Suppressor macrophage treated with lipopolysaccharide for 4 hours (primary cell): ENCODE data around the gene ALG11.
"Not testable (repeated sequence)": the region's sequence is repeated elsewhere in the genome, so short reads cannot be mapped to it uniquely, and the experiment has no call there.

Source experiments
- DNase-seq: peaks from one replicate; pipeline ENCODE4 v3.0.0-alpha.2; 2020

ALG11 gene

DNA sequence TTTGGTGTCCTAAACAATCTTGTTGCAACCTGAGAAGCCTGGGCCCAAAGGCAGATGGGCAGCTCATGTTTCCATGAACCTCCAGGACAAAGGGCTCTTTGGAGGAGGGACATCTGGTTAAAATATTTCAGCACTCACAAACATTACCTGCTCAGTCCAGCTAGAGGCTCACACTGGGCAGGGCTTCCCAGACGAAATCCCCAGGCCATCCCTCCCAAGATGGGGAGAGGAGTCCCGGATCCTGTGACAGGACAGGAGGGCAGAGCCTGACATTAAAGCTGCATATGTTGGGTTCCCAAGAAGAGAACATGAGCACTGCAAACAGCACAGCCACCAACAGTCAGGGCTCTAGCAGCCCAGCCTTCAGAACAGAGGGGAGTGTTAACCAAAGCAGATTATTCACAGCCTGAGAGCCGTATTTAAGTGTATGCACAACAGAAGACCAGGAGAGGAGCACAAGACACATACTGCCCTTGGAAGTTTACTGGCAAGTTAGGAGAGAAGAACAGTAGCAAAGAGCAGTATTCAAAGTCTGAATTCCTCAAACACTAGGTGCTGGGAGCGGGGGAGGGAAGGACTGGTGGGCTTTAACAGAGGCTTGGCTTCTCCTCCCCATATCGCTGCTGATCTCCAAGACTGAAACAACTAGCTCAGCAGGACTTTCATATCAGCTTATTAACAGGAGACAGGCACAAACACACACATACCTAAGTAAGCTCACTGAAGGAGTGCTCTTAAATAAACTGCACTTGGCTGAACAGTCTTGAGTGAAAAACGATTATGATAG lies 13.3 kb upstream of the ALG11 start:
- no peak for DNase-seq

DNA sequence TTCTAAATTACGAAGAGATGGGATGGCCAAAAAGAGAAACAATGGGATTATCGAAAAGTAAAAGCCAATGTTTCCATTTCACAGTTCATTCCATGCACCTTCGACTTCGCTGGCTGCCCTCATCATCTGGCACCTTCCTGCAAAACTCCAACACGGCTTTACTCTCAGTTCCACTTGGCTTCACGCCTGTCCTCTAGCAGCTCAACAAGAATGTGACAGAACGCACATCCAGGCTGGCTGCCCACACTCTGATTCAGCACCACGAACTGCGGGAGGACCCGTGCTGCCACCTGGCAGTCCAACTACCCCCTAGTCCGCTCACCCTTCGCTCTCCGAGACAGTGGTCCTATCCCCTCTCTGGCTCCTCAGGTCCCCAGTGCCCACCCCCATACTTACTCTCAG lies 12.7 kb upstream of the ALG11 start:
- no peak for DNase-seq

- DNase-seq: no peak
These were observed 12.3 kb upstream of the ALG11 start for GRCh38 chr13:51999921-52000320.

DNA sequence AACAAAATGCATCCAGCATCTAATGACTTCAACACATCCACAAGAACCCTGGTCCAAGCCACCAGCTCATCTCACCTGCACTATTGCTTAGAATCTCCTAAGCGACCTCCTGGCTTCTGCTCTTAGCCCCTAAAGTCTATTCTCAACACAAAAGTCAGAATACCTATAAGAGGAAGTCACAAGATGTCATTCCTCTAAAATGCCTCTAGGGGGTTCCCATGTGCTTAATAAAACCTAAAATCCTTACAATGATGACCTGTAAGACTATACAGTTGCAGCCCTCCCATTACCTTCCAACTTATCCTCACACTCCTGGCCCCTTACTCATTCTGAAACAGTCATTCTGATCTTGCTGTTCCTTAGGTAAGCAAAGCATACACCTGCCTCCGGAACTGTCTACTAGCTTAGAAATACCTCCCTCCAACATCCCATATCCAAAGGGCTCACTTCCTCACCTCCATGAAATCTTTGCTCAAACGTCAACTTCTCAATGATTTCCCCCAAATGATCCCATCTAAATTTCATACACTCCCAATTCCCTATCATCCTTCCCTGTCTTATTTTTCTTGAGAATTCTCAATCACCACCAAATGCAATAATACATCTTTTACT lies 11.0 kb upstream of the ALG11 start:
- peak; percentile 61 for DNase-seq

GRCh38 chr13:52002361-52002760 lies 9.8 kb upstream of the ALG11 start:
- DNase-seq: no peak

- no peak for DNase-seq
These were observed 8.7 kb upstream of the ALG11 start for GRCh38 chr13:52003541-52003940.

- DNase-seq: no peak
These were observed 7.6 kb upstream of the ALG11 start for GRCh38 chr13:52004511-52005170.

- DNase-seq: no peak
These were observed 6.2 kb upstream of the ALG11 start for GRCh38 chr13:52005841-52006522.

DNA sequence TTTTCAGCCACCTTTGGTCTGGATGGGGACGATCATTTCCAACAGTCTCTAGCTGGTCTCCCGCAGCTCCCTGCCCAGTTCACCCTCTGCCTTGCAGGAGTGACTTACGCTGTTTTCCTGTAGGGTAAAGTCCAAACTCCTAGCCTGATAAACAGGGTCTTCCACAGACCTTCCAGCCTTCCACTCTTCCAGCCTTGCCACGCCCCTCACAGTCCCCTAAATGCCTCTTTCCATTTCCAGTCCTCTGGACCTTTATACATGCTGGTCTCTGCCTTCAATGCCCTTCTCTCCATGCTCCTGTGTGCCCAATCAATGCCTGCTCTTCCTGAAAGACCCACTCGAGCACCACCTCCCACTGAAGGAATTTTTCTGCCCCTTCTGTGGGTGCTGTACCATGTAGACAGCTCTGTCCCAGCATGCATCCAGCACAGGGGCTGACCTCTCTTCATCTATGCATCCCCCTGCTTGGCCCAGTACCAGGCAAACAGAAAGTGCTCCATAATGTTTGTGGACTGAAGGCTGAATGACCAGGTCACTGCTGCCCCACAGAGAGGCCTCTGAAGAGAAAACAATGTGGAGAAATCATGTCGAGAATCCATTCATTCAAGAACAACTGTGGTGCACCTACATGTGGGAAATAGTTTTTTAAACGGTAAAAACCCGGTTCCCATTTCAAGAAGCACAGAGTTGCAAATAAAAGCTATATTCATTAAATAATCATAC lies 5.5 kb upstream of the ALG11 start:
- DNase-seq: no peak

DNA sequence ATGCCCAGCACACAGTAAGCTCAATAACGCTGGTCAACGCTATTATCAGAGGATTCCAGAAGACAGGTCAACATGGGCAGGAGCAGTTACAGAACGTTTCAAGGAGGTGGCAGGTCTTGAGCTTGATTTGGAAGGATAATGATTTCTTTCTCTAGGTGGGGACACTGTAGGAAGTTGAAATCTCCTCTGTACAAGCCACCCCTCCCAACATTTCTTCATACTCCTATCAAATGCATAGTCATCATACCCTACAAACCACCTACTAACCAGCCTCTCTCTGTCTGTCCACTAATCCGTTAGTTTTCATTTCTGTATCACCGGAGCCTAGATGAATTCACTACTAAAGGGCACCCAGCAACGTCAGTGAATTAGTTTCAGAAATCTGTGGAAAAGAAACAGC lies 2.3 kb upstream of the ALG11 start:
- DNase-seq: no peak

DNA sequence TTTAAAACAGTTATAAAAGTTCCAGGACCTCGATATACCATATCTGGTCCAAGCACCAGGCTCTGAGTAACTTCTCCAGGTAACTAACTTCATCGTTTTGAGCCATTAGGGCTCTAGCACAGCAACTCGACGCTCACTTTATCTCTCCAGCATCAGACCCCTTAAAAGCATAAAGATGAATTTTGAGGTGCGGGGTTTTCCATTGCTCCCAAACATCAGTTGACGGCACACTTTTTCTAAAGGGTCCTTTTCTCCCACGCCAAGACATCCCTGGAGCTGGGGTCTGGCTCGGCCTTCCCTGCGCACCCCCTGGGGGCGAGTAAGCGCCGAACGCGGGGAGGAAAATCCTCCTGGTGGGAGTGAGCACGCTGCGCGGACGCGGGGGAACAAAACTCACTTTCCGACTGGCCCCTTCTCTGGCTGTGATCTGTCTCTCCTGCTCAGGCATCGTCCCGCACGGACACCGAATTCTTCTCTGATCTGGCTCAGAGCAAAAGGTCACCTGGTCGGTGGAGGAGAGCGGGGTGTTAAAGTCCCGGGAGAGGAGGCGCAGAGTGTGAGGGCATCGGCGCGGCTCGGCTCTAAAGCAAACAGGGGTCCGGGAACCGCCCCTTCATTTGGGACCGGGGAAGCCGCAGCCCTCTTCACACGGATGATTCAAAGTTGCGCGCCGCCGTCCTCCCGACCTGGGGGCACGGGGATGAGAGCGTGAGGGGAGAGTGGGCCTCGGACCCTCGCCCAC lies 1.1 kb upstream of the ALG11 start, which contains the start of gene ATP7B:
Gene ATP7B (minus strand): TSS at position 561 of the 742 bp plus-strand sequence. CDS start 113 bp downstream, at position 448.
- DNase-seq: peak; percentile 9

DNA sequence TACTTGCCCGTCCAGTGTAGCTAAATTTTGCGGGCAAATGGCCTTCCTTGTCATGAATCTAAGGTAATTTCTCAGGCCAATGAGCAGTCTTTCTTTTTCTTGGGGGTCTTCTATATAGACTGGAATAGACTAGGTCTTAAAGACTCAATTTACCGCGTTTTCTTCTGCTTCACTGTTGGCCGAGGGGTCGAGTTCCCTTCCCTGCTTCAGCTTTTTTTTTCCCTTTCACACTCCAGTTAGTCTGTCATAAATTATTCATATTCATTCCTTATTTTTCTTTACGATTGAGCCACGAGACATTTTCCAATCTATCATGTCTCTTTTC lies 276 bp downstream of the ALG11 start:
- DNase-seq: no peak

DNA sequence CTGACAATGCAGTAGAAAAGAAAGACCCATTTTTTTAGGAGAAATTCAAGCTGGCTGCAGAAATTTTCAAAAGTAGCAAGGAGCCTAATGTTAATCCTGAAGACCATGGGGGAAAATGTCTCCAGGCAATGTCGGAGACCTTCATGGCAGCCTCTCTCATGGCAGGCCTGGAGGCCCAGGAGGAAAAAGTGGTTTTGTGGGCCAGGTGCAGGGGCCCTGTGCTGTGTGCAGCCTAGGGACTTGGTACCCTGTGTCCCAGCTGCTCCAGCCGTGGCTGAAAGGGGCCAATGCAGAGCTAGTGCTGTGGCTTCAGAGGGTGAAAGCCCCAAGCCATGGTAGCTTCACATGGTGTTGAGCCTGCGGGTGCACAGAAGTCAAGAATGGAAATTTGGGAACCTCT lies 4.1 kb downstream of the ALG11 start:
- DNase-seq: no peak

DNA sequence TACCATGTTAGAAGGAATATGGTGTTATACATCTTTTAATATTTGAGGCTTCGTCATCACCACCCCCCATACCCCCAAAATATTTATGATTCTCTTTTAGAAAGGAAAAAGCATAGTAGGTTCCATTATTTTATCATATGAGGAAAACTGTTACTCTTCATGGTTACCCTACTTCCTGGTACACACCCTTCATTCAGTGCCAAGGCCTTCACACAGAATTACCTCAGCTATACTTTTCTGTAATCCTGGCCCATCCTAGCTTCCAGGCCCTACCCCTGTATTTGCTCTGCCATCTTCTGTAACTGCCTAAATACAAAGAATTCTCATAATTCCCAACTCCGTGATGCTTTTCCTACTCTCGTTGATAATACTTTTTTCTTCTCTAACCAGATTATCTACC lies 8.0 kb downstream of the ALG11 start:
- DNase-seq: no peak

DNA sequence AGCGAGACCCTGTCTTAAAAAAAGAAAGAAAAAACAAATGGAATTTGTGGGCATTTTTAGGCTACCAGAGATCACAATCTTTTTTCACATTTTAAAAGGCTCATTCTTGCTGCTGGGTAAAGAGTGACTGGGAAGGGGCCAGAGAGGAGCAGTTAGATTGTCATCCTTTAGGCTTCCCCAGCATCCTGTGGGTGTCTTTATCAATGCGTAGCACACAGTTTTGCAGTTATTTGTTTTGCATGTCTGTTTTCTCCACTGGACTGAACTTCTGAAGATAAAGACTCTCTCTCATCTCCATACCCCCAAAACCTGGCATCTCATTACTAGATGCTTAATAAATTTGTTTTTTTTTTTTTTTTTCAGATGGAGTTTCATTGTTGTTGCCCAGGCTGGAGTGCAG lies 10.2 kb downstream of the ALG11 start:
- DNase-seq: no peak

DNA sequence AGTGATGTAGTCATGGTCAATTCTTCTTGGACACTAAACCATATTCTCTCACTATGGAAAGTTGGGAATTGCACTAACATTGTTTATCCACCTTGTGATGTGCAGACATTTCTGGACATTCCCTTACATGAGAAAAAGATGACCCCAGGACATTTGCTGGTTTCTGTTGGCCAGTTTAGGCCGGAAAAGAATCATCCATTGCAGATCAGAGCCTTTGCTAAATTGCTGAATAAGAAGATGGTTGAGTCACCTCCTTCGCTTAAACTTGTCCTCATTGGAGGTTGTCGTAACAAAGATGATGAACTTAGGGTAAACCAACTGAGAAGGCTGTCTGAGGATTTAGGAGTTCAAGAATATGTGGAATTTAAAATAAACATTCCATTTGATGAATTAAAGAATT lies 12.3 kb downstream of the ALG11 start, which contains the start of gene UTP14C:
Gene UTP14C (plus strand): TSS at position 211 of the 400 bp plus-strand sequence. CDS start 4,114 bp downstream, outside the sequence.
- no peak for DNase-seq

DNA sequence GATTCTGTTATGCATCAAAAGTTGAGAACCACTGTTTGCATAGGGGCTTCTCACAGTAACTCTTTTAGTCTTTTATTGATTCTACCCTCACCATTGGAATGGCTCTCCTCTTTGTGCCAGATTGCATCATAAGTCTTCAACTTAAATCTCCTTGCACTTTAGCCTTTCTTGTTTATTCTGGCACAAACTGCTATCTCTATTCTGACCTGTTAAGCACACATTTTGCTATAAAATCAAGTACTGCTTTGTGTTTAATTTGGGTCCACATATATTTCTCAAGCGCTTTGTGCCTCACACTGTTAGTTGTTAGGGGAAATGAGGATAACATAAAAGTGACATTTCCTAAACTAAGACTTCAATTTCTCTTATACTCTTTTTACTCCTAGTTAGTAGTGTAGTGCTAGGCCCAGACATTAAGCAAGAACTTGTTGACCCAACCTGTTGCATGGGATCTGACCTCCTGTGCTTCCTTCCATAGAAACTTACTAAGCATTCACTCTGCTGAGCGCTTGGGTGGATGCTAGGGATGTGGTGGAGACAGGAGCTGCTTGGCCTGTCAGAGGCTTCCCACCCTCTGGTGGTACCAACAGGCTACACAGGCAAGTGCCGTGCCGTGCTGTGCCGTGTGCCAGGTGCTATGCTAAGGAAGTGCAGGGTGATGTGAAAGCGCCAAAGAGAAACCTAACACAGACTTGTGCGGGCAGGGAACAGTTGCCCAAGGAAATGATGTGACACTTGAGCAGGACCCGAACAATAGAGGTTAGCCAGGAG lies 13.5 kb downstream of the ALG11 start:
- DNase-seq: no peak

DNA sequence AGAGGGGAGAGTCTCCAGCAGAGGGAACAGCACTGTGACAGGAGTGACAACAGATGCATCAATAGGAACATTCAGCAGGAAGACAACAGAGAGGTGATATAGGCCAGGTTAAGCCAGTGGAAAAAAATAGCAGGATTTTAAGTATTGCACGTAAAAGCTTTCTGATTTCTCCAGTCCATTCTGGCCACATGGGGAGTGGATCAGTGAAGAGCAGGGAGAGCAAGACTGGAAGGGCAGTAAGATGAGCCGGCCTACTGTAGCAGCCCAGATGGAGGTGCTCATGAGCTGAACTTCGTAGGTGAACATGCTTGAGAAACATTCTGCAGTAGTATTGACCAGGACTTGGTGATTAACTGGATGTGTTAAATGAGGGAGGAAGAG lies 14.0 kb downstream of the ALG11 start:
- no peak for DNase-seq

GRCh38 chr13:52027832-52028231 lies 15.6 kb downstream of the ALG11 start:
- DNase-seq: no peak

GRCh38 chr13:52029569-52029968 lies 17.4 kb downstream of the ALG11 start:
- no peak for DNase-seq

- DNase-seq: not testable (repeated sequence)
These were observed 18.2 kb downstream of the ALG11 start for GRCh38 chr13:52030401-52030800.
